ENCODE measurements around the gene CPED1.
"Not testable (repeated sequence)": the region's sequence is repeated elsewhere in the genome, so short reads cannot be mapped to it uniquely, and the experiment has no call there.

CPED1 gene

GRCh38 chr7:120996988-120997345, 8.5 kb downstream of the CPED1 start:
- DNase-seq (ENCODE audit: low spot score) = no peak

- no peak for DNase-seq (ENCODE audit: low spot score)
Observed at GRCh38 chr7:120997882-120998474, 9.5 kb downstream of the CPED1 start.

GRCh38 chr7:120998520-120998919, 10.0 kb downstream of the CPED1 start:
- no peak for DNase-seq (ENCODE audit: low spot score)

GRCh38 chr7:120998996-120999565, 10.6 kb downstream of the CPED1 start:
- DNase-seq (ENCODE audit: low spot score) = no peak

- no peak for DNase-seq (ENCODE audit: low spot score)
Observed at GRCh38 chr7:121000081-121000983, 11.8 kb downstream of the CPED1 start.

GRCh38 chr7:121001234-121001906, 12.9 kb downstream of the CPED1 start:
- DNase-seq (ENCODE audit: low spot score) = no peak

- DNase-seq (ENCODE audit: low spot score) = no peak
Observed at GRCh38 chr7:121002048-121002756, 13.7 kb downstream of the CPED1 start.

GRCh38 chr7:121002757-121003200, 14.3 kb downstream of the CPED1 start:
- DNase-seq (ENCODE audit: low spot score) = no peak

GRCh38 chr7:121003986-121004685, 15.6 kb downstream of the CPED1 start:
- DNase-seq (ENCODE audit: low spot score) = no peak

GRCh38 chr7:121005058-121005457, 16.5 kb downstream of the CPED1 start:
- not testable (repeated sequence) for DNase-seq (ENCODE audit: low spot score)

GRCh38 chr7:121005996-121006584, 17.6 kb downstream of the CPED1 start:
- no peak for DNase-seq (ENCODE audit: low spot score)

- no peak for DNase-seq (ENCODE audit: low spot score)
Observed at GRCh38 chr7:121006711-121007315, 18.3 kb downstream of the CPED1 start.

GRCh38 chr7:121008816-121009215, 20.3 kb downstream of the CPED1 start:
- no peak for DNase-seq (ENCODE audit: low spot score)

GRCh38 chr7:121011401-121011800, 22.9 kb downstream of the CPED1 start:
- DNase-seq (ENCODE audit: low spot score) = no peak

- DNase-seq (ENCODE audit: low spot score) = no peak
Observed at GRCh38 chr7:121012170-121012874, 23.8 kb downstream of the CPED1 start.

- DNase-seq (ENCODE audit: low spot score) = no peak
Observed at GRCh38 chr7:121012919-121013318, 24.4 kb downstream of the CPED1 start.

GRCh38 chr7:121015560-121015959, 27.0 kb downstream of the CPED1 start:
- DNase-seq (ENCODE audit: low spot score) = no peak

- DNase-seq (ENCODE audit: low spot score) = no peak
Observed at GRCh38 chr7:121016966-121017365, 28.5 kb downstream of the CPED1 start.

GRCh38 chr7:121017586-121017985, 29.1 kb downstream of the CPED1 start:
- no peak for DNase-seq (ENCODE audit: low spot score)

GRCh38 chr7:121019018-121019417, 30.5 kb downstream of the CPED1 start:
- no peak for DNase-seq (ENCODE audit: low spot score)

Data from iPS-NIHi11 (cell line).